ENCODE data around the gene DHX34.
"Not testable (repeated sequence)": the region's sequence is repeated elsewhere in the genome, so short reads cannot be mapped to it uniquely, and the experiment has no call there.

The DHX34 gene

GRCh38 chr19:47348819-47349795 lies at the start of gene DHX34:
Gene DHX34 (plus strand): TSS chr19:47349315. CDS start chr19:47353031, 3,716 bp downstream.
- DNase-seq: peak; percentile 98

- not testable (repeated sequence) for DNase-seq
Observed at GRCh38 chr19:47300867-47301266, 48.2 kb upstream of the DHX34 start.

- no peak for DNase-seq
Observed at GRCh38 chr19:47302249-47302648, 46.9 kb upstream of the DHX34 start.

GRCh38 chr19:47303966-47304365 lies 45.1 kb upstream of the DHX34 start:
- no peak for DNase-seq

- peak; percentile 46 for DNase-seq
Observed at GRCh38 chr19:47305309-47305751, 43.8 kb upstream of the DHX34 start.

GRCh38 chr19:47306303-47306702 lies 42.8 kb upstream of the DHX34 start:
- no peak for DNase-seq

GRCh38 chr19:47309038-47309437 lies 40.1 kb upstream of the DHX34 start:
- DNase-seq: no peak

GRCh38 chr19:47309608-47310007 lies 39.5 kb upstream of the DHX34 start, which contains the start of gene C5AR1:
Gene C5AR1 (plus strand): TSS chr19:47309861. CDS start chr19:47309896, 35 bp downstream.
- no peak for DNase-seq

- DNase-seq: no peak
Observed at GRCh38 chr19:47310323-47310722, 38.8 kb upstream of the DHX34 start.

- DNase-seq: peak; percentile 75
Observed at GRCh38 chr19:47310819-47311218, 38.3 kb upstream of the DHX34 start.

- no peak for DNase-seq
Observed at GRCh38 chr19:47312366-47313006, 36.6 kb upstream of the DHX34 start.

GRCh38 chr19:47313754-47314295 lies 35.3 kb upstream of the DHX34 start:
- no peak for DNase-seq

- DNase-seq: no peak
Observed at GRCh38 chr19:47315125-47315821, 33.8 kb upstream of the DHX34 start.

GRCh38 chr19:47316513-47316912 lies 32.6 kb upstream of the DHX34 start:
- DNase-seq: no peak

- no peak for DNase-seq
Observed at GRCh38 chr19:47319923-47320871, 28.9 kb upstream of the DHX34 start.

- DNase-seq: no peak
Observed at GRCh38 chr19:47321630-47322029, 27.5 kb upstream of the DHX34 start.

- no peak for DNase-seq
Observed at GRCh38 chr19:47322058-47322457, 27.1 kb upstream of the DHX34 start.

GRCh38 chr19:47323409-47323808 lies 25.7 kb upstream of the DHX34 start:
- DNase-seq: no peak

- no peak for DNase-seq
Observed at GRCh38 chr19:47323872-47324271, 25.2 kb upstream of the DHX34 start.

GRCh38 chr19:47324502-47324901 lies 24.6 kb upstream of the DHX34 start:
- DNase-seq: no peak

GRCh38 chr19:47330466-47330869 lies 18.6 kb upstream of the DHX34 start:
- no peak for DNase-seq

- DNase-seq: no peak
Observed at GRCh38 chr19:47331490-47331889, 17.6 kb upstream of the DHX34 start.
